Spleen (tissue), 11 donors: ENCODE measurements around the gene COLEC12. TPM values are rescaled to one million over a fixed set of nuclear protein-coding genes. Genes with fewer than 3 reads are reported as not detected.

Experiments
- DNase-seq: peaks from one replicate; pipeline ENCODE4 v3.0.0-alpha.2; 2020
- H3K27ac ChIP-seq, 8 donors: fragments of 200-600 bp; sonication (generic) in 7 of 8; 1 replicate in 4 of 8; 2 replicates in 4 of 8; pipeline versions ENCODE4 v1.5.0 to v1.8.0; 2016 to 2021; ENCODE audit warnings: inconsistent platforms in 4 of 8, mild to moderate bottlenecking in 4 of 8, moderate library complexity in 1 of 8
- H3K27me3 ChIP-seq, 7 donors: fragments of 200-600 bp; sonication (generic) in 6 of 7; replicated peaks in 1 of 7; 1 replicate in 4 of 7; 2 replicates in 3 of 7; pipeline versions ENCODE4 v1.5.0 to v1.8.0; 2016 to 2021; ENCODE audit warnings: inconsistent platforms in 3 of 7, mild to moderate bottlenecking in 1 of 7
- H3K36me3 ChIP-seq, 6 donors: fragments of 200-600 bp; sonication (generic) in 5 of 6; 1 replicate in 4 of 6; 2 replicates in 2 of 6; pipeline versions ENCODE4 v1.5.0 to v1.8.0; 2016 to 2021; ENCODE audit warnings: inconsistent platforms in 2 of 6
- H3K4me1 ChIP-seq, 6 donors: fragments of 200-600 bp; sonication (generic) in 5 of 6; 1 replicate in 3 of 6; 2 replicates in 3 of 6; pipeline versions ENCODE4 v1.5.0 to v1.8.0; 2016 to 2021; ENCODE audit warnings: inconsistent platforms in 3 of 6
- H3K4me3 ChIP-seq, 8 donors: fragments of 200-600 bp; sonication (generic) in 7 of 8; 1 replicate in 4 of 8; 2 replicates in 4 of 8; pipeline versions ENCODE4 v1.5.0 to v1.8.0; 2016 to 2021; ENCODE audit warnings: inconsistent platforms in 4 of 8, mild to moderate bottlenecking in 4 of 8, moderate library complexity in 2 of 8
- H3K9me3 ChIP-seq, 8 donors: fragments of 200-600 bp; sonication (generic) in 7 of 8; 1 replicate in 4 of 8; 2 replicates in 4 of 8; pipeline versions ENCODE4 v1.5.0 to v1.8.0; 2016 to 2021; ENCODE audit warnings: inconsistent platforms in 4 of 8
- POLR2A ChIP-seq, 3 donors: fragments of 450-650 bp; IDR thresholded peaks; one replicate each; pipeline ENCODE4 v1.5.1; 2017; ENCODE audit warnings: antibody characterized with exemption in 3 of 3, mild to moderate bottlenecking in 1 of 3
- POLR2AphosphoS5 ChIP-seq, 3 donors: sonication (generic); formaldehyde crosslinking; IDR thresholded peaks; one replicate each; pipeline ENCODE4 v1.5.1; 2017; ENCODE audit warnings: antibody characterized with exemption in 3 of 3
- WGBS, 5 donors: extraction: QIAGEN DNeasy Blood & Tissue Kit in 3 of 5; methylation state at CpG; one replicate each; pipeline versions ENCODE4 v1.1.5 to v1.1.7; 2013 to 2018; 5-methylcytosine and 5-hydroxymethylcytosine counted together
- intact Hi-C: fragments of 100-400 bp; cut with DNase I; formaldehyde crosslinking; loops from one replicate; pipeline ENCODE4 v1.15.0; 2023; ENCODE audit warnings: low total_unique reads
- polyA plus RNA-seq, 3 donors: library from polyadenylated mRNA; stranded (reverse); fragments of 200-250 nt; gene quantifications; one replicate each; pipeline ENCODE4 v1.2.1, GENCODE V29; 2013
- total RNA-seq, 7 donors: library from RNA; depleted of rRNA in 3 of 7; stranded (reverse); fragments of >200 nt in 3 of 7; fragmentation: NEBNext Ultra II Directional in 4 of 7; extraction: Animal tissue kit (Norgen Biotek cat#: 25700) in 4 of 7; gene quantifications; one replicate each; pipeline versions ENCODE4 v1.1.0 to v1.2.1, GENCODE V29; 2016 to 2021
- TF ChIP-seq, protein P1 (sequence below), 11 experiments: fragments of 200-600 bp in 7 of 11; fragments of 450-650 bp in 4 of 11; sonication (generic) in 4 of 11; IDR thresholded peaks in 8 of 11; conservative IDR thresholded peaks in 3 of 11; 1 replicate in 7 of 11; 2 replicates in 4 of 11; pipeline versions ENCODE4 v1.4.0 to v1.8.0; 2016 to 2021; ENCODE audit warnings: antibody characterized with exemption in 11 of 11, inconsistent platforms in 4 of 11, mild to moderate bottlenecking in 1 of 11
- donor health status: healthy with polysubstance abuse.
- donor health status: DM: no; HTN: no; CAD: no; lungs with moderate emphysema.
- donor health status: DM: no; HTN: no; CAD: no.
- donor health status: Bipolar disorder and iron deficiency.
- donor health status: healthy.
- donor health status: DM: no; HTN: no; CAD: no.
- donor health status: DM: yes; HTN: yes; CAD: no.

The COLEC12 gene
- total and polyA plus RNA-seq, 10 donors, result 0.13 to 4.5 (median 1.0) TPM

DNA sequence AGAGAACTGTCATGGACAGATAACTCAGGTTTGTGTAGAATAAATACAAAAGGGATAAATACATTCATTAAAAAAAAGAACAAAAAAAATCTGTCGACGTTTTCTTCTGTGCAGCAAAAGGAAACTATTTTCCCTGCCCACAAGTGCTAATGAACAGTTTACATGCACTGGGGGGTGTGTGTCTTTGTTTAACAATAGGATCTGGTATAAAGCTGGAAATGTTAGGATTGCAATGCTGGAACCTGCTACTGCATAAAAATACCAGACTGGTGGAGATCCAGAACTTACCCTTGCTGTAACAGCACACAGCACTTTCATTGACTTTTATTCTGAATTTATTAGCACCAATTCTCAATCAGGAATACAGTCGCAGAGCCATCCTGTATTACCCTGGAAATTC is 148.1 kb downstream of the COLEC12 start:
- H3K27me3 ChIP-seq, result no peaks in the 10 kb centered on the region
- no peaks in the 10 kb centered on the region for H3K36me3 ChIP-seq
- TF ChIP-seq POLR2AphosphoS5 (IDR thresholded peaks at IDR 0.05), result no peak
- TF ChIP-seq, protein P1, sequence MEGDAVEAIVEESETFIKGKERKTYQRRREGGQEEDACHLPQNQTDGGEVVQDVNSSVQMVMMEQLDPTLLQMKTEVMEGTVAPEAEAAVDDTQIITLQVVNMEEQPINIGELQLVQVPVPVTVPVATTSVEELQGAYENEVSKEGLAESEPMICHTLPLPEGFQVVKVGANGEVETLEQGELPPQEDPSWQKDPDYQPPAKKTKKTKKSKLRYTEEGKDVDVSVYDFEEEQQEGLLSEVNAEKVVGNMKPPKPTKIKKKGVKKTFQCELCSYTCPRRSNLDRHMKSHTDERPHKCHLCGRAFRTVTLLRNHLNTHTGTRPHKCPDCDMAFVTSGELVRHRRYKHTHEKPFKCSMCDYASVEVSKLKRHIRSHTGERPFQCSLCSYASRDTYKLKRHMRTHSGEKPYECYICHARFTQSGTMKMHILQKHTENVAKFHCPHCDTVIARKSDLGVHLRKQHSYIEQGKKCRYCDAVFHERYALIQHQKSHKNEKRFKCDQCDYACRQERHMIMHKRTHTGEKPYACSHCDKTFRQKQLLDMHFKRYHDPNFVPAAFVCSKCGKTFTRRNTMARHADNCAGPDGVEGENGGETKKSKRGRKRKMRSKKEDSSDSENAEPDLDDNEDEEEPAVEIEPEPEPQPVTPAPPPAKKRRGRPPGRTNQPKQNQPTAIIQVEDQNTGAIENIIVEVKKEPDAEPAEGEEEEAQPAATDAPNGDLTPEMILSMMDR (IDR thresholded peaks at IDR 0.05 in 8 of 11, conservative IDR thresholded peaks at IDR 0.05 in 3 of 11), result no peak
- TF ChIP-seq POLR2A (IDR thresholded peaks at IDR 0.05), result no peak
- WGBS, 5 donors, result 47 to 65% (median 53%) methylated on average over 3 of the region's 3 CpGs
- H3K9me3 ChIP-seq, result no peaks in the 10 kb centered on the region
- intact Hi-C loops, result no loop called here
- H3K4me3 ChIP-seq, result no peak overlapping the region
- H3K4me1 ChIP-seq, result no peaks in the 10 kb centered on the region
- DNase-seq, result no peak
- no peak overlapping the region for H3K27ac ChIP-seq

DNA sequence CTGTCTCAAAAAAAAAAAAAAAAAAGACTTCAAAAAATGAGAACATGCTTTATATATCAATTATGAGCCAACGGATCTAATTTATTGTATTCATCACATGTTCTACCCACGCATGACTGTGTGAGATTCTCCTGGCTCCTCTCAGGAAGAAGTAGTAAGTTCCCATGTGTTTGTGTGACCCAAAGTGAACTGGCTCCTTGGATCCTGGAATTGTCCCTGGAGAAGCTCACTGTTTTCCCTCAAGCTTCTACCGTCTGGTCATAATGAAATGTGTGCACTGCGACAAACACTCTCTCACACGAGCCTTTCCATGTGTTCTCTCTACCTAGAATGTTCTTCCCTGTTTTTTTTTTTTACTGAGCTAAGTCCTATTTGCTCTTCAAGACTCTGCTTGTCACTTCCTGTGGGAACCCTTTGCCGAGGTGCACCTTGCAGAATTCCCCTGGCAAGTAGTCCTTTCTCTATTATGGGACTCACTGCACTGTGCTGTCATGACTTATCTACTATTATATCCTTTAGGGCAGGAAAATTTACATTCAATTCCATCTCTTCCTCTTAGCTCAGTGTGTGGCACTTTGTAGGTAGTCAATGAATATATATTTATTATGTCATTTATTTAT is 149.4 kb downstream of the COLEC12 start:
- 77 to 90% (median 85%) methylated on average over 6 of the region's 6 CpGs for WGBS, 5 donors
- intact Hi-C loops, result no loop called here
- no peaks in the 10 kb centered on the region for H3K27me3 ChIP-seq
- no peaks in the 10 kb centered on the region for H3K4me1 ChIP-seq
- no peak overlapping the region for H3K4me3 ChIP-seq
- no peak for DNase-seq
- no peak overlapping the region for H3K27ac ChIP-seq
- TF ChIP-seq, protein P1 (IDR thresholded peaks at IDR 0.05 in 8 of 11, conservative IDR thresholded peaks at IDR 0.05 in 3 of 11), result no peak
- TF ChIP-seq POLR2A (IDR thresholded peaks at IDR 0.05) (no peak), POLR2AphosphoS5 (IDR thresholded peaks at IDR 0.05) (no peak)
- no peaks in the 10 kb centered on the region for H3K36me3 ChIP-seq
- H3K9me3 ChIP-seq, result peaks cover 0 to 3% (median 0%) of the 10 kb centered on the region in 8 donors

DNA sequence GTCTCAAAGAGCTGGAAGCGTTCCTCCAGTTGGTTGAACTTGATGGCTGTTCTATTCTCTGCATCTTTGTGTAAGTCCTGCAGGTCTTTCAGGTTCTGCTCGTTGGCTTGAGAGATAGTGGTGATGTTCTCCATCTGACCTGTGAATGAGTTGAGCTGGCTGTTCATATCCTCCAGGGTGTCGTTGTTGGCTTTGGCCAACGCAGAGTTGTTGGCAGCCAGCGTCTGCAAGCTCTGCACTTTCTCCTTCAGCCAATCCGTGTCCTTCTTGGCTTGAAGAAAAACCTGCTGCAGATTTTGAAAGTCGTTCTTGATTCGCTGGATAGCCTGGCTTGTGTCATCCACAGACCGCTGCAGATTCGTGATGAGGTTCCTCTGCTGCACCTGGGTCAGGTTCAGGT is 153.9 kb downstream of the COLEC12 start:
- Histone ChIP-seq H3K36me3 (no peaks in the 10 kb centered on the region), H3K27ac (no peak overlapping the region), H3K27me3 (no peaks in the 10 kb centered on the region), H3K9me3 (peaks cover 0 to 8% (median 0%) of the 10 kb centered on the region in 8 donors), H3K4me3 (no peak overlapping the region), H3K4me1 (no peaks in the 10 kb centered on the region)
- intact Hi-C loops, result no loop called here
- 79 to 94% (median 90%) methylated on average over 10 of the region's 10 CpGs for WGBS, 5 donors
- no peak for DNase-seq
- TF ChIP-seq POLR2AphosphoS5 (IDR thresholded peaks at IDR 0.05) (no peak), POLR2A (IDR thresholded peaks at IDR 0.05) (no peak)
- TF ChIP-seq, protein P1 (IDR thresholded peaks at IDR 0.05 in 8 of 11, conservative IDR thresholded peaks at IDR 0.05 in 3 of 11), result no peak

DNA sequence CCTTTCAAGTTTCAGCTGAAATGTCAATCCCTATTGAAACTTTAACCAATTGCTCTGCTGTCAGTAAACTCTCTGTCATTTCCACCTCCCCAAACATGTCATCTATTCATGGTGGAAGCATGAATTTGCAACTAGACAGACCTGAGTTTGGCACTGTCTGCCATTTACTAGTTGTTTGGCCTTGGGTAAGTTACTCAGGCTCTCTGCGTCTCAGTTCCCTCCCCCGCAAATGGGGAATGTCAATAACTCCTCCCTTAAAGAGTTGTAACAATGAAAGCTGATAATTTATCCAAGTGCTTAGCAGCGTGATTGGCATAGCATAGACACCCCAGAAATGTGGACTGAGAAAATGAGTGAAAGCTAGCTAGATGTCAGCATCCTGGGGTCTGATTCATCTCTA is 159.4 kb downstream of the COLEC12 start:
- intact Hi-C loops, result no loop called here
- TF ChIP-seq, protein P1 (IDR thresholded peaks at IDR 0.05 in 8 of 11, conservative IDR thresholded peaks at IDR 0.05 in 3 of 11), result no peak
- no peak for TF ChIP-seq POLR2AphosphoS5 (IDR thresholded peaks at IDR 0.05)
- TF ChIP-seq POLR2A (IDR thresholded peaks at IDR 0.05), result no peak
- DNase-seq, result no peak
- Histone ChIP-seq H3K9me3 (peaks cover 0 to 5% (median 0%) of the 10 kb centered on the region in 8 donors), H3K27me3 (no peaks in the 10 kb centered on the region), H3K27ac (no peak overlapping the region), H3K36me3 (no peaks in the 10 kb centered on the region), H3K4me1 (peaks cover 0 to 7% (median 0%) of the 10 kb centered on the region in 6 donors), H3K4me3 (no peak overlapping the region)
- WGBS, 5 donors, result 66 to 91% (median 85%) methylated on average over 3 of the region's 3 CpGs
